ENCODE results near the gene HMCN2.

Gene HMCN2

DNA sequence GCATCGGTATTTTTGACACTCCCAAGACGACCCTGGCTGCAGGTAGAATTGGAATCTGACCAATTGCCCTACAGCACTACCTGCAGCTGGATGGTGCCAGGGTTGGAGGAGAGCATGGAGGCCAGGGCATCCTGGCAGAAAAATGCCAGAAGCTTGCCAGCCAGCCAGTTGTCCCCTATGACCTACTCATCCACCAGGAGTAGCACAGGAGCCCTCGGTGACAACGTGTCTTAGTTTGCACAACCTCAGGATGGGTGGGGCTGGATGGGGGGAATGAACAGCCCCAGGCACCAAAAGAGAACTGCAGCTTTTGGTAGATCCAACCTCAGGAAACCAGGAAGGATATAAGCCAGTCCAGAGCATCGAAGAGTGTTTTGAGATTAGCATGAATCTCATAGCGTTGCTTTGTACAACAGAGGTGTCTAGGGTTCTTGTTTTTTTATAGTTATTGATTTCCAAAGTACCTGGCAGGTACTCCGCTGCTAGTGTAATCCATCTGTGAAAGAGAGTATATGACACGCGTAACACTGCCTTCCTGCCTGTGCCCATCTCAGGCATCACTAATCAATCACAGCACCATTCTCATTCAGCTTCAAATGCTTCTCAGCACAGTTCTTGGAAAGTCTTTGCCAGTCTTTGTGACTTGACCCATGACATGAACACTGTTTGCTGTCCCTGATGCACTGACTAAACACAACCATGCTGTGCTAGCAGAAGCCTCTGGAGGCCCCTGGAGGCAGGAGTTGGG lies 142.5 kb downstream of the HMCN2 start:
- in situ Hi-C loops (cut with MboI; ENCODE audit: low pct_unique_long_range_greater_than_20kb, low sequenced_read_pairs, unreplicated experiment), result no loop called here
- no peak for DNase-seq (ENCODE audit: low spot score)
- TF ChIP-seq, protein P1, sequence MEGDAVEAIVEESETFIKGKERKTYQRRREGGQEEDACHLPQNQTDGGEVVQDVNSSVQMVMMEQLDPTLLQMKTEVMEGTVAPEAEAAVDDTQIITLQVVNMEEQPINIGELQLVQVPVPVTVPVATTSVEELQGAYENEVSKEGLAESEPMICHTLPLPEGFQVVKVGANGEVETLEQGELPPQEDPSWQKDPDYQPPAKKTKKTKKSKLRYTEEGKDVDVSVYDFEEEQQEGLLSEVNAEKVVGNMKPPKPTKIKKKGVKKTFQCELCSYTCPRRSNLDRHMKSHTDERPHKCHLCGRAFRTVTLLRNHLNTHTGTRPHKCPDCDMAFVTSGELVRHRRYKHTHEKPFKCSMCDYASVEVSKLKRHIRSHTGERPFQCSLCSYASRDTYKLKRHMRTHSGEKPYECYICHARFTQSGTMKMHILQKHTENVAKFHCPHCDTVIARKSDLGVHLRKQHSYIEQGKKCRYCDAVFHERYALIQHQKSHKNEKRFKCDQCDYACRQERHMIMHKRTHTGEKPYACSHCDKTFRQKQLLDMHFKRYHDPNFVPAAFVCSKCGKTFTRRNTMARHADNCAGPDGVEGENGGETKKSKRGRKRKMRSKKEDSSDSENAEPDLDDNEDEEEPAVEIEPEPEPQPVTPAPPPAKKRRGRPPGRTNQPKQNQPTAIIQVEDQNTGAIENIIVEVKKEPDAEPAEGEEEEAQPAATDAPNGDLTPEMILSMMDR (IDR thresholded peaks at IDR 0.05; ENCODE audit: extremely low read depth, insufficient read depth, missing control alignments), result no peak

DNA sequence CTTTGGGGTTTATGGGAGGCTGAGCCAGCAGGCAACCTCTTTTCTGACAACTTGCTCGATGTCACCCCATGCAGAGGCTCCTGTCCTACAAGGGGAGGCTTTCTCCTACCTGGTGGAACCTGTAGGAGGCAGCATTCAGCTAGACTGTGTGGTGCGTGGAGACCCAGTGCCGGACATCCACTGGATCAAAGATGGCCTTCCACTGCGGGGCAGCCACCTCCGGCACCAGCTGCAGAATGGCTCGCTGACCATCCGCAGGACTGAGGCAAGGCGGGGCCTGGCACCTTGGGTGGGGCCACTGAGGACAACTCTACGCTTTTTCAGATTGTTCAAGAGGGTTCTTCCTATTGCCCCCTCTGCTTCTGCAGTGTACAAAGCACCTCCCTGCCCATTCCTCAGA lies 143.1 kb downstream of the HMCN2 start:
- TF ChIP-seq, protein P1 (IDR thresholded peaks at IDR 0.05; ENCODE audit: extremely low read depth, insufficient read depth, missing control alignments), result no peak
- in situ Hi-C loops (cut with MboI; ENCODE audit: low pct_unique_long_range_greater_than_20kb, low sequenced_read_pairs, unreplicated experiment), result no loop called here
- no peak for DNase-seq (ENCODE audit: low spot score)

DNA sequence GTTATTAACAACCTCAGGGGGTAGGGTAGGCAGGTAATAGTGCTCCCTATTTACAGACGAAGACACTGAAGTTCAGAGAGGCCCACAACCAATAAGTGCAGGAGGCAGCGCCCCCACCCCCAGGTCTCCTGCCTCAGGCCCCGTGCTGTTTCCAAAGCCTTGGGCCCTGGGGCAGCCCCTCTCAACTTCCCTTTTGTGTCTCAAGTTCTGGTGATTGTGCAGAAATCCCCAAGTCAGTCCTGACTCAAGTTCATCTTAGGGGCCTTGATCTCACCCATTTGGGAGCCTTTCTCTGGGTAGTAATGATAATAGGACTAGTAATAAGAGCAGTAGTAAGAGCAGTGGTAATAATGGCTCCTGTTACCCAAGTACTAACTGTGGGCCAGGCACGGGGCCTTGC lies 143.7 kb downstream of the HMCN2 start:
- TF ChIP-seq, protein P1 (IDR thresholded peaks at IDR 0.05; ENCODE audit: extremely low read depth, insufficient read depth, missing control alignments), result no peak
- in situ Hi-C loops (cut with MboI; ENCODE audit: low pct_unique_long_range_greater_than_20kb, low sequenced_read_pairs, unreplicated experiment), result no loop called here
- DNase-seq (ENCODE audit: low spot score), result no peak

DNA sequence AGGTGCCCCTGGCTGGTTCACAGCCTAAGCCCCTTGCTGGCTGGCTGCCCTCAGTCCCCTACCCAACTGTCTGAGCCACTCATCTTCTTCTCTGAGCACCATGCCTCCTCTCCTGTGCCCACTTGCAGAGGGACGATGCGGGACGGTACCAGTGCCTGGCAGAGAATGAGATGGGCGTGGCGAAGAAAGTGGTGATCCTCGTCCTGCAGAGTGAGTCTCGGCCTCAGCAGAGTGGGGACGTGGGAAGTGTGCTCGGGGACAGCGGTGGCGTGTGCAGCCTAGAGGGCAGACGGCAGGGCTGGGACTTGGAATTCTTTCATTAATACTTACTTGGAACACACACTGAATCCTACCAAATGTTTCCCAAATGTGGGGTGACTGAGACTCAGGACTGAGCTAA lies 144.9 kb downstream of the HMCN2 start:
- in situ Hi-C loops (cut with MboI; ENCODE audit: low pct_unique_long_range_greater_than_20kb, low sequenced_read_pairs, unreplicated experiment), result no loop called here
- TF ChIP-seq, protein P1 (IDR thresholded peaks at IDR 0.05; ENCODE audit: extremely low read depth, insufficient read depth, missing control alignments), result no peak
- no peak for DNase-seq (ENCODE audit: low spot score)

DNA sequence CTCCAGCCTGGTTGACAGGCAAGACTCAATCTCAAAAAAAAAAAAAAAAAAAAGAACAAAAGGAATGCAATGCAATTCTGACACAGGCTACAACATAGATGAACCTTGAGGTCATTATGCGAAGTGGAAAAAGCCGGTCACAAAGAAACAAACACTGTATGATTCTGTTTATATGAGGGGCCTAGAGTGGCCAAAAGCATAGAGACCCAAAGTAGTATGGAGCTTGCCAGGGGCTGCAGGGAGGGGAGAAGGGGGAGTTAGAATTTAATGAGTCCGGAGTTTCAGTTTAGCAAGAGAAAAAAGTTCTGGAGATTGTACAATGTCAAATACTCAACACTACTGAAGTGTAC lies 146.0 kb downstream of the HMCN2 start:
- in situ Hi-C loops (cut with MboI; ENCODE audit: low pct_unique_long_range_greater_than_20kb, low sequenced_read_pairs, unreplicated experiment), result no loop called here
- TF ChIP-seq, protein P1 (IDR thresholded peaks at IDR 0.05; ENCODE audit: extremely low read depth, insufficient read depth, missing control alignments), result no peak
- DNase-seq (ENCODE audit: low spot score), result no peak

DNA sequence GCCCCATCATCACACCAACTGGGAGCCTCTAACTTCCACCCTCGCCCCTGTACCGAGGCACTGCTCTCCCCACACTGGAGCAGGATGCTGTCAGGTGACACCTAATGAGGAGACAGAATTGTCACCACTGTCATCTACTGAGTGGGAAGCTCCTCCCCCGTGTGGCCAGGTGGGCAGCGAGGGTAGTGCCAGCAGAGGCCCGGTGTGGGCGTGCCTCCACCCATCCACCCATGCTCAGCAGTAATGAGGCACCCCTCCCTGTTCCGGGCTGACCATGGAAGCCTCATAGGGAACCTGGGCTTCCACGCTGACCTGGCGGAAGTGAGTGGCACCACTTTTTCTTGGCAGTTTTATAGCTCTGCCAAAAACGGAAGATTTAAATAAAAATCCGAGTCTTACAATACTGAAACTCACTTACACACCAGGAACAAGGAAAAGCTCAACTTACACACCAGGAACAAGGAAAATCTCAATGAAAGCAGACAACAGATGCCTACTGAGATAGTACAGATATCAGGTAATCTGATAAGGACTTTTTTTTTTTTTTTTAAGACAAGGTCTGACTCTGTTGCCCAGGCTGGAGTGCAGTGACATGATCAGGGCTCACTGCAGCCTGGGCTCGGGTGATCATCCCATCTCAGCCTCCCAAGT lies 148.6 kb downstream of the HMCN2 start:
- DNase-seq (ENCODE audit: low spot score), result no peak
- in situ Hi-C loops (cut with MboI; ENCODE audit: low pct_unique_long_range_greater_than_20kb, low sequenced_read_pairs, unreplicated experiment), result no loop called here
- TF ChIP-seq, protein P1 (IDR thresholded peaks at IDR 0.05; ENCODE audit: extremely low read depth, insufficient read depth, missing control alignments), result no peak

Data from GM13977 (cell line).